Fibroblast of mammary gland (primary cell): Measurements from ENCODE around the gene KLHL6.

Experiments
- DNase-seq: peaks from one replicate; pipeline ENCODE4 v3.0.0-alpha.2; 2010; ENCODE audit warnings: low read depth
- H3K4me3 ChIP-seq: 2 replicates; pipeline ENCODE4 v1.5.1; 2011; ENCODE audit warnings: low read depth, mild to moderate bottlenecking, low read length, moderate library complexity; ENCODE audit not compliant: control insufficient read depth
- CTCF ChIP-seq: conservative IDR thresholded peaks from 2 replicates; pipeline ENCODE4 v1.5.1; 2011; ENCODE audit warnings: low read depth, low read length, inconsistent platforms; ENCODE audit not compliant: control insufficient read depth, insufficient read depth

The KLHL6 gene

GRCh38 chr3:183488343-183488742 lies 67.2 kb downstream of the KLHL6 start:
- no peak overlapping the region for H3K4me3 ChIP-seq
- DNase-seq: no peak
- no peak for TF ChIP-seq CTCF

GRCh38 chr3:183487896-183488295 lies 67.6 kb downstream of the KLHL6 start:
- DNase-seq: no peak
- no peak overlapping the region for H3K4me3 ChIP-seq
- TF ChIP-seq CTCF: no peak

- TF ChIP-seq CTCF: no peak
- no peak for DNase-seq
- no peak overlapping the region for H3K4me3 ChIP-seq
These were observed 68.5 kb downstream of the KLHL6 start for GRCh38 chr3:183487016-183487415.

- H3K4me3 ChIP-seq: no peak overlapping the region
- no peak for DNase-seq
- TF ChIP-seq CTCF: no peak
These were observed 69.0 kb downstream of the KLHL6 start for GRCh38 chr3:183486472-183486871.

- TF ChIP-seq CTCF: no peak
- no peak overlapping the region for H3K4me3 ChIP-seq
- no peak for DNase-seq
These were observed 69.9 kb downstream of the KLHL6 start for GRCh38 chr3:183485585-183485984.

- DNase-seq: no peak
- H3K4me3 ChIP-seq: no peak overlapping the region
- TF ChIP-seq CTCF: no peak
These were observed 70.4 kb downstream of the KLHL6 start for GRCh38 chr3:183485093-183485492.

GRCh38 chr3:183484431-183485075 lies 71.0 kb downstream of the KLHL6 start:
- no peak for TF ChIP-seq CTCF
- H3K4me3 ChIP-seq: no peak overlapping the region
- DNase-seq: no peak
